MCF 10A (cell line): ENCODE results near the gene HOOK1. TPM values are rescaled to one million over a fixed set of nuclear protein-coding genes. Genes with fewer than 3 reads are reported as not detected.
"Not testable (repeated sequence)": the region's sequence is repeated elsewhere in the genome, so short reads cannot be mapped to it uniquely, and the experiment has no call there.

Experiments
- BruUV-seq: library from RNA; stranded (reverse); fragments of 400-500 nt; replicated peaks from 2 replicates; lab custom pipeline; 2021; lab: Mats Ljungman, UMichigan
- CTCF ChIA-PET: fragments of 300-600 bp; sonication (Branson Sonifier 250); formaldehyde crosslinking; extraction: SDS; loops from one replicate; lab custom pipeline; 2021; ENCODE audit warnings: antibody characterized with exemption, inconsistent platforms; lab: Yijun Ruan, JAX
- POLR2A ChIA-PET: fragments of 300-600, 350-650 bp; sonication (Branson Sonifier 250); formaldehyde crosslinking; extraction: SDS; loops from one replicate; lab custom pipeline; 2020; ENCODE audit warnings: antibody characterized with exemption, inconsistent platforms; lab: Yijun Ruan, JAX
- DNase-seq: peaks from one replicate; pipeline ENCODE4 v3.0.0-alpha.2; 2018; ENCODE audit not compliant: unreplicated experiment
- H3K27ac Mint-ChIP-seq: one replicate; pipeline ENCODE4 v1.8.0; 2022; ENCODE audit warnings: mild to moderate bottlenecking, low read depth, mixed read lengths; ENCODE audit not compliant: unreplicated experiment
- H3K27me3 Mint-ChIP-seq: one replicate; pipeline ENCODE4 v1.8.0; 2022; ENCODE audit warnings: mixed read lengths; ENCODE audit not compliant: insufficient read depth, unreplicated experiment
- H3K36me3 Mint-ChIP-seq: one replicate; pipeline ENCODE4 v1.8.0; 2022; ENCODE audit warnings: mild to moderate bottlenecking, moderate library complexity, mixed read lengths; ENCODE audit not compliant: insufficient read depth, unreplicated experiment
- H3K4me1 Mint-ChIP-seq: one replicate; pipeline ENCODE4 v1.8.0; 2022; ENCODE audit warnings: mixed read lengths; ENCODE audit not compliant: insufficient read depth, unreplicated experiment
- H3K4me3 Mint-ChIP-seq: one replicate; pipeline ENCODE4 v1.8.0; 2022; ENCODE audit warnings: mild to moderate bottlenecking, moderate library complexity, mixed read lengths; ENCODE audit not compliant: unreplicated experiment
- H3K9me3 Mint-ChIP-seq: one replicate; pipeline ENCODE4 v1.8.0; 2022; ENCODE audit warnings: mixed read lengths; ENCODE audit not compliant: unreplicated experiment
- CTCF ChIP-seq: fragments of 200-600 bp; IDR thresholded peaks from one replicate; pipeline ENCODE4 v1.8.0; 2022; ENCODE audit warnings: antibody characterized with exemption, mild to moderate bottlenecking; ENCODE audit not compliant: unreplicated experiment
- intact Hi-C: fragments of 100-400 bp; cut with micrococcal nuclease; formaldehyde crosslinking; loops from 2 replicates; pipeline ENCODE4 v1.14.1; 2022
- total RNA-seq: library from RNA; stranded (reverse); gene quantifications from 2 replicates; pipeline ENCODE4 v1.2.3, GENCODE V29; 2022

The HOOK1 gene
- total RNA-seq, 1 experiment from 2014 or later, result 25.0 TPM

- intact Hi-C loops, result no loop called here
- DNase-seq, result no peak
- no peak for TF ChIP-seq CTCF
- ChIA-PET CTCF (no interaction called here), POLR2A (interaction anchor here (0.6 to 2.3 kb wide), 3 partner anchors 18 to 1101 kb away, joined by 3 to 15 read pairs (median 3); partner anchors contain the start of gene HOOK1)
- no TSS peak for BruUV-seq
- Mint-ChIP-seq H3K9me3 (no peaks in the 10 kb centered on the region), H3K4me3 (no peak overlapping the region), H3K36me3 (peaks cover 4% of the 10 kb centered on the region), H3K27ac (no peak overlapping the region), H3K27me3 (no peaks in the 10 kb centered on the region), H3K4me1 (peaks cover 6% of the 10 kb centered on the region)
Measured at GRCh38 chr1:59833022-59833421, 18.3 kb downstream of the HOOK1 start.

DNA sequence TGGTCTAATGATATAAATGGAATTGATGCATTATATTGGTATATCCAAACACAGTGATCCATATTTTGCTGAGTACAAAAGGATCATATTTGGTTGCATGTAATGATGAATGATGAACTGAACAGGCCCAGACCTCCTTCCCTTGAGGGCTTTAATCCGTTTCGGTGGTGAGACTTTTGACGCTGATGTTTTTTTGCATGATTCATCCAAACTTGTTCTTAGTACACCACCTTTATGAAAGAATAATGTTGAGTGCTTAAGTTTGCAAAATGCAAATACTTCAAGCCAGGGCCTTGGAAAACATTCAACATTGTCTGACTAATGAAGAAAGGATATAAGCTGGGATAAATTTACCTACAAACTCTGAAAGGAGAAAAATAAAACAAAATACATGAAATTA is 19.2 kb downstream of the HOOK1 start:
- no TSS peak for BruUV-seq
- H3K4me3 Mint-ChIP-seq, result no peak overlapping the region
- intact Hi-C loops, result no loop called here
- DNase-seq, result peak; percentile 71
- H3K4me1 Mint-ChIP-seq, result peaks cover 6% of the 10 kb centered on the region
- ChIA-PET CTCF (interaction anchor here (0.6 kb wide), 1 partner anchor 1163 kb away, joined by 4 read pairs; no protein-coding TSS in a partner anchor), POLR2A (interaction anchor here (2.3 kb wide), 1 partner anchor 18 kb away, joined by 15 read pairs; the partner anchor contains the start of gene HOOK1)
- no peaks in the 10 kb centered on the region for H3K27me3 Mint-ChIP-seq
- H3K27ac Mint-ChIP-seq, result no peak overlapping the region
- peaks cover 6% of the 10 kb centered on the region for H3K36me3 Mint-ChIP-seq
- H3K9me3 Mint-ChIP-seq, result no peaks in the 10 kb centered on the region
- TF ChIP-seq CTCF, result no peak

DNA sequence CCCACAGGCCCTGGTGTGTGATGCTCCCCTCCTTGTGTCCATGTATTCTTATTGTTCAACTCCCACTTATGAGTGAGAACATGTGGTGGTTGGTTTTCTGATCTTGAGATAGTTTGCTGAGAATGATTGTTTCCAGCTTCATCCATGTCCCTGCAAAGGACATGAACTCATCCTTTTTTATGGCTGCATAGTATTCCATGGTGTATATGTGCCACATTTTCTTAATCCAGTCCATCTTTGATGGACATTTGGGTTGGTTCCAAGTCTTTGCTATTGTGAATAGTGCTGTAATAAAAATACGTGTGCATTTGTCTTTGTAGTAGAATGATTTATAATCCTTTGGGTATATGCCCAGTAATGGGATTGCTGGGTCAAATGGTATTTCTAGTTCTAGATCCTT is 23.1 kb downstream of the HOOK1 start:
- H3K27ac Mint-ChIP-seq, BruUV-seq, H3K4me3 Mint-ChIP-seq, H3K4me1 Mint-ChIP-seq, intact Hi-C loops, POLR2A ChIA-PET, DNase-seq, H3K27me3 Mint-ChIP-seq, H3K9me3 Mint-ChIP-seq: not testable (repeated sequence)
- H3K36me3 Mint-ChIP-seq, result peaks cover 21% of the 10 kb centered on the region
- CTCF ChIA-PET, result interaction anchor here (0.7 kb wide), 1 partner anchor 776 kb away, joined by 3 read pairs; no protein-coding TSS in a partner anchor

DNA sequence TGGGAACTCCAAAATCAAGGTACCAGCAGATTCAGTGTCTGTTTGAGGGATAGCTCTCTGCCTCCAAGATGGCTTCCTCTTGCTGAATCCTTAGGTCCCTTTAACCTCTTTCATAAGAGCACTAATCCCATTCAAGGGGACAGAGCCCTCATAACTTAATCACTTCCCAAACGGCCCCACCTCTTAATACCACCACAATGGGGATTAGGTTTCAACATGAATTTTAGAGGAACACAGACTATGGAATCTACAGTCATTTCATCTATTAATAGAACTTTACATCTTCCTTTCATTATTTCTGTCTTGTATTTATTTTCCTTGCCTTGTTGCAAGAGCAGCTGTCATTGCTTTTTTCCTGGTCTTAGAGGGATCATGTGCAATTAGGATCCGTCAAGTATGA is 30.3 kb downstream of the HOOK1 start:
- intact Hi-C loops, result no loop called here
- ChIA-PET POLR2A (no interaction called here), CTCF (interaction anchor here (0.7 to 0.8 kb wide), 2 partner anchors 13 to 140 kb away, joined by 3 to 4 read pairs; no protein-coding TSS in a partner anchor)
- Mint-ChIP-seq H3K36me3 (peaks cover 37% of the 10 kb centered on the region), H3K4me1 (no peaks in the 10 kb centered on the region), H3K9me3 (no peaks in the 10 kb centered on the region), H3K27ac (no peak overlapping the region), H3K4me3 (no peak overlapping the region), H3K27me3 (no peaks in the 10 kb centered on the region)
- TF ChIP-seq CTCF, result no peak
- DNase-seq, result no peak
- BruUV-seq, result no TSS peak
